GM18951 (cell line): ENCODE results near the gene TSHZ2.

Source experiments
- POLR2A ChIP-seq: IDR thresholded peaks from 4 replicates; pipeline ENCODE4 v1.6.1; 2011; ENCODE audit warnings: mild to moderate bottlenecking; ENCODE audit not compliant: insufficient read length, insufficient read depth; ENCODE audit errors: extremely low read depth
- in situ Hi-C: fragments of 300-500 bp; cut with MboI; formaldehyde crosslinking; loops from one replicate; pipeline ENCODE4 v1.12.0; 2022; ENCODE audit warnings: low sequenced_read_pairs, mixed read lengths, inconsistent platforms; ENCODE audit not compliant: unreplicated experiment

The TSHZ2 gene

DNA sequence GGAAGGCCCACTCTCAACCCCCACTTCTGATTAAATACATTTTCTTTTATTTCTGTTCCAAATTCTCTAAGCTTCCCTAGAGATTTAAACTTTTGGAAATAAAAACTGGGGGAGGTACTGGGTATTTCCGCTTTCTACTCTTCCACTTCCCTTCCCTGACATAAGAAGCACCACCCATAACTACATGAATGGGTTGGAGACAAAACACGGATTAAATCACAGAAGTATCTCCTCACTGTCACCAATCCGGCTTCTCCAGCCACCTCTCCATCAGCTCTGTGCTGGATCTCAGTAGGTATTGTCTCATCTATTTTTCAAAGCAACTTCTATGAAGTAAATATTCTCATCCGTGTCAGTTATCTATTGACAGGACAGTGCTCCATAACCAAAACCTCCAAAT lies 150.7 kb downstream of the TSHZ2 start:
- in situ Hi-C loops: no loop called here
- no peak for TF ChIP-seq POLR2A

DNA sequence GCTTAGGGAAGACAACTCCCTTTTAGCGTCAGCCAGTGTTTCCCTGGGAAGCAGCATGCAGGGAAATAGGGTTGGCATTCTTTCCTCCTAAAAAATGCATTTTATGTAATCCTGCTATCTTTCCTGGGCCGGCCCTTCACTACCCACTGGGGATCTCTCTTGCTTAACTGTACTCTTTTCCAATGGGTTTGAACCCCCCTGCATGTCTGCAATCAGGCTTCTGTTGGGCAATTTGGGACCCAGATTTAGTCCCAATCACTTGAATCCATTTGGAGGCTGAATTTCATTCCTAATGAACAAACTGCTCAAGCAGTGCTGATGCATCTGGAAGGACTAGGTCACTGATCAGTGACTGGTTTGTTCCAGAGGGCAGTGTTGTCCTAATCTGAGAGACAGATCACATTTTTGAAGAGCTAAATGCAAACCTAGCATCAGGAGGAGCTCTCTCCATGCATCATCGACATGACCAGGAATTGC lies 152.0 kb downstream of the TSHZ2 start:
- in situ Hi-C loops: no loop called here
- TF ChIP-seq POLR2A: no peak

DNA sequence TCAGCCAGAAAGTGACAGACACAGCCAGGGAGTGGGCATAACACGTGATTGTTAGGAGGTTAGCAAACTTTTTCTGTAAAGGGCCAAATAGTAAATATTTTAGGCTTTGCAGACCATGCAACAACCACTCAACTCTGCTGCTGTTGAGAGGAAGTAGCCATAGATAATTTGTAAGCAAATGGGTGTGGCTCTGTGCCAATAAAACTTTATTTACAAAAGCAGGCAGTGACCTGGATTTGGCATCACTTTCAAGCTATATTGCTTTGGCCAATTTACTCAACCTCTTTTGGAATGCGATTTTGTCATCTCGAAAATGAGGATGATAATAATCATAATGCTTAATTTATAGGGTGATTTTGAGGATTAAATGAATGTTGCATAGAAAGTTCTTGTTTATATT lies 152.6 kb downstream of the TSHZ2 start:
- no peak for TF ChIP-seq POLR2A
- in situ Hi-C loops: no loop called here

DNA sequence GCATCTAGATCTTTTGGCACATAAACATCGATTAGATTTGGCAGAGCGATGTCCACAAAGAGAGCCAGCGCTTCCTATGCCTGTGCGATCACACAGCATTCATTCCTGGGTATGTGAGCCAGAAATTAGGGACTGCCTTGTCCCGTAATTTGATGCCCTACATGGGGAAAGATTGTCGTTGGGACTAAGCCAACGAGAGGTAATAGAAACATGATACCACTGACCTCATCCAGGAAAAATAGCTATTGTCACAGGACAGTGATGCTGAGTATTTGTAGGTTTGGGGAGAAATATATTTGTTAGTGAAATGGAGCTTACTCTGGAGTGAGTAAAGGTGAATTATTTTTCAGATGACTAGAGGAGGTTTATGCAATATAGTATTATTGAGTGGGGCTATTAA lies 154.0 kb downstream of the TSHZ2 start:
- no peak for TF ChIP-seq POLR2A
- in situ Hi-C loops: no loop called here

DNA sequence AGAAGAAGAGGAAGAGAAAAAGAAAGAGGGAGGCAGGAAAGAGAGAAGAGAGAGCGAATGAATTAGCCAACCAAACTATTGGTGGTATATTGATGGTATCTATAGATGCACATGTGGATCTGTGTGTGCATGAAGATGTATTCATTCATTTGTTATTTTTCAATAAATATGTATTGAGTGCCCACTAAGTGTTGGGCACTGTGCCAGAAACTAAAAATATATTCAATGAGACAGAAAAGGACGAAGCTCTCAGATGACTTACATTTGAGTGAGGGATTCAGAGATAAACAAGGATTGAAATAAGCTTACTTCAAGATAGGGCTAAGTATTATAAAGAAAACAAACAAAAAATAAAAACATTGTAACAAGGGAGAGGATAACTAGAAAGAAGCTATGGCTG lies 154.9 kb downstream of the TSHZ2 start:
- TF ChIP-seq POLR2A: no peak
- in situ Hi-C loops: no loop called here

DNA sequence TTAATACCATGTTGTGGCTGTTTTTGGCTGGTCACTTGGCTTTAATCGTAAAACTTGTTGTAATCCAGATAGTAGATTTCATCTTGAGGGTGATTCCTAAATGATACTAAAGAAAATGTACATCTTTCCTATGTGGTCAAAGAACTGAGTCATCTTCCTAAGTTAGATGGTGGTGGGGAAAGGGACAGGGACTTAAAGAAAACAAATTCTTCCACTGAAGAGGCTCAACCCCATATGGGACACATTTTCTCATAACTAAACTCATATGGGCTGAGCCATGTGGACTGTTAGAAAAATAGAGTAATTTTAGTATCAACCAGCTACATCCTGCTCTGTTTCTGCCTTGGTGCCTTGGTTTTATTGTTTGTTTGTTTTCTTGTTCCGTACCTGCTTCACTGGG lies 155.8 kb downstream of the TSHZ2 start:
- in situ Hi-C loops: no loop called here
- no peak for TF ChIP-seq POLR2A

DNA sequence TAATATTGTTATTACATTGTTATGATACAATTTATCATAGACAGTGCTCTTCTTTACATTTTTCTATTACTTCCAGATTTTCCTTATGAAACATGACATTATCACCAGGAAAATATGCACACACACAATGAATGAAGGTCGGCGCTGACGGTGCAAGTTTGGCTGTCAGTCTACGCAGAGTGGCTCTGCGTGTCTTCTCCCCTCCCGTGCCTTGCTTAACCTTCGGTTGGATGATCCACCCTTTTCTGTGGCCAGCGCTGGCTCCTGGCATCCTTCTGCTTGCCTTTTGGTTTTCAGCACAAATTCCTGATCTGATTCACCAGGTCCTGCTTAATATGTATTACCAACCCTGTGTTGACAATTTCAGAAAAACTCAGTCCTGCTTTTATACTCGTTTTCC lies 157.4 kb downstream of the TSHZ2 start:
- in situ Hi-C loops: no loop called here
- no peak for TF ChIP-seq POLR2A

DNA sequence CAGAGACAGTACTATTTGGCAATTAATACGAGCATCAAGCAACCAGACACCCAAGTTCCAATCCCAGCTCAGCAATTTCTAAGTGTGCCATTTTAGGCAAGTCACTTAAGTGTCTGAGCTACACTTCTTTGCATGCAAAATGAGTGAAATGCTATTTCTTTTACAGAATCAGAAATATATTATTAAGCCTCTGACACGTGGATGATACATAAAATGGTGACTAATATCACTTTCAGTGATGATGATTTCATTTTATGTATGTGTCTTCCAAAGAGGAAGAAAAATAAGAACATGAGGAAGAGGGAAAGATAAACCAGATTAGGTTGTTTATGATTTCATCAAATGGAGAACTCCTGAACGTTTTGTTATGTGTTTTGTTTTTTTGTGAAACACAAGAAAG lies 158.6 kb downstream of the TSHZ2 start:
- in situ Hi-C loops: no loop called here
- no peak for TF ChIP-seq POLR2A

DNA sequence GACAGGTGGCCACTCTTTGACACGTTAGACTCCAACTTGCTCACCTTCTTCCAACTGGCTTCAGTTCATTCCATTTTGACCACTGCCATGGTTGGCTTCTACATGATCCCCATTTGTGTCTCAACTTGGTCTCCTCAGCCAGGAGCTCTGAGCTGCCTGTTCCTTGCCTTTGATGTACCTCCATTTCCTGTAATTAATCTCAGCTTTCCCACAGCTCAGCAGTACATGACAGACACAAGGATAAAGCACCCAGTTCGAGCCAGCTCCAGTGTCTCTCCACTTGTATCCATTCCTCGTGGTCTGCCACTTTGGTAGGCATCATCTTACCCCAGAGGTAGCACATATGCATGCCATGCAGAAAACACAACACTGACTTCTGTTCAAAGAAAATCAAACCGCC lies 161.0 kb downstream of the TSHZ2 start:
- TF ChIP-seq POLR2A: no peak
- in situ Hi-C loops: no loop called here

DNA sequence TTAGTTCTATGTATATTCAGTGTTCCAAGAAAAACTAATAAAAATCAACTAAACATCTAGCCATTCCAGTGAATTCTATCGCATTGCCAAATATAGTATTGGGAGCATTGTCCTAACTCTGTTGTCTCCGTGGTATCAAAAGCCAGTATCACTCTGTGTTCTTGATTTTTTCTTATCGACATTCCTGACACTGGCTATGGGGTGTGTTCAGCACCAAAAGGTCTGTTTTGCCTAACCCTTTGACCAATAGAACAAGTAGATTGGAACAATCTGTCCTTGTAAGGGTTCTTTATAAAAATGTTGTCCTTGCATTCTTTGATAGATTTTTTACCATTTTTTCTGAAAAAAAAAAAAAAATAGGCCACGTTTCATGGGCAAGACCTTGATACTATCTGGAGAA lies 161.5 kb downstream of the TSHZ2 start:
- in situ Hi-C loops: no loop called here
- no peak for TF ChIP-seq POLR2A

DNA sequence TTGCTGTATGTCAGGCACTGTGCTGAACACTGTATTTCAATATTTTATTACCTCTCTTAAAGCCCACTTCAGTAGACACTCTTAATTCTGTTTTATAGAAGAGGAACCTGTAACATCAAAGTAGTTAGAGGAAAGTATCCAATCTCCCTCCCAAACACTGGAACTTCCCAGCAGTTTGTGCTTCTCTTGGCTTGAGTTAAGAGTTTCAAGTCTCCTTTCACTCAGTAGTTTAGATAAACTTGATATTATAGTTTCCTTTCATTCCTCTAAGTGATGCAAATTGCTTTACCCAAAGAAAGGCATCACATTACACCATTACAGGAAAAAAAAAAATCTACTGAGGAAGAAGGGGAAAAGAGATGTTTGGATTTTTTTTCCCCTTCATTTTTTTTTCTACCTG lies 164.3 kb downstream of the TSHZ2 start:
- no peak for TF ChIP-seq POLR2A
- in situ Hi-C loops: no loop called here

DNA sequence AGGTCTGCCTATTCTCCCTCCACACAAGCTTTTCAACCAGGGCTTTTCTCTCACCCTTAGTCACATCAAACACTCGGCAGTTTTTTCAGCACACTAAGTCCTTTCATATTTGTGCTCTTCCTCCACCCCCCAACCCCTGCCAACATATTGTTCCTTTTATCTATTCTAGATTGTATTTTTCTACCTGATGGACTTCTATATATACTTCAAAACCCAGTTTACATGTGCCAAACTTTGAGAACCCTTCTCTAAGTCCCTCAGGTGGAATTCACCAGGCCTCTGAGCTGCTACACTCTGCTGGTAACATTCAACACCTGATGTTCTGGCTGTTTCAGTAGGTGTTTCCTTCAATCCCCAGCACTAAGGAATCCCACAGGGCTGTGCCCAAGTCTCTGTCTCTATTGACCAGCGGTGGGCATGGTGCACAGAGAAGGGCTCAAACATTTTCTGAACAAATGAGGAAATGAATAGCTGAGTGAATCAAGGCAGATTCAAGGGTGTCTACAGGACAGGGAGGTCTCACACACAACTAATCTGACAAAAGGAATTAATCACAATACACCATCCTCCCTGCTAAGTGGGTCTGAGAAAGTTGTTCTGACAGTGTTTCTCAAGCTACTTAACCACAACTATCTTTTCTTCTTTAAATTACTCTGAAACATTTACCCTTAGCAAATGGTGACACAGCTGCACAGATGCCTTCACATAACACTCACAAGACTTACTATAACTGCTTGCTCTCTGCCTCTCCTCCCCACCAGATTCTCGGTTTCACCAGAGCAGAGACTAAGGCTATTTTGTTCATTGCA lies 166.5 kb downstream of the TSHZ2 start:
- TF ChIP-seq POLR2A: no peak
- in situ Hi-C loops: no loop called here

DNA sequence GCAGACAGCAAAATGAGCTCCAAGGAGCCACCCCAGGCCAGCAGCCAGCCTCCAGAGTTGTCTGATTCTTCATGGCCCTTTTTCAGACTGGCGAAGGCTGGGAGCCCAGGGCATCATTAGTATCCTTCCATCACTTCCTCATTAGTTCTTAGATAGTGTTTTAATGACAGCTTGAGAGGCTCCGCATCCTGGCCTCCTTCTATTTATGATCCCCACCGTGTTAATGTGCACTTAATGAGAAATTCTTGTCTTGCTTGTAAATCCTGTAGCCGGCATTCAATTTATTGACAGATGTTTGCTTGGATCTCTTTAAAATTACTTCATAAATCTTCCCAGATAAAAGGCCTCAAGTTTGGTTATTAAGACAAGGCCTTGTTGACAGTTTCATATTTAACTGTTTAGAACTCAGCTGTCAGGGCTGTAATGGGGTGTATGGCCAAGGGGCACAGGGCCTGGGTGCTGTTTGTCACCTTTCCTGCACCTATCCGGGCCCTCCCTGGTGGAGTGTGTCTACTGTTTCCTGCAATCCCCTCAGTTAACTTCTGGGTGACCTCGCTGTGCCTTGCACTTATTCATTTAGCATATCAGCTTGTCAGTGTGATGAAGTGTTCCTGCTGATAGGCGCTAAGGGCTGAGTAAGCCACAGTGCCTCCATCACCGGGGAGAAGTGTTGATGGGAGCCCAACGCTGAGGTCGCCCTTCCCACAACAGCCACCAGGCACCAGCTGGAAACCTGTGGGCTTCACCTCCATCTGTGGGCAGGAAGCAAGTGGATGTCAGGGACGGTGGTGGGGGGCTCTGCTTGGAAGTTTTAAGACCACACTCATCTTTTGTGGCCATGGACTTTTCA lies 169.3 kb downstream of the TSHZ2 start:
- TF ChIP-seq POLR2A: no peak
- in situ Hi-C loops: no loop called here

DNA sequence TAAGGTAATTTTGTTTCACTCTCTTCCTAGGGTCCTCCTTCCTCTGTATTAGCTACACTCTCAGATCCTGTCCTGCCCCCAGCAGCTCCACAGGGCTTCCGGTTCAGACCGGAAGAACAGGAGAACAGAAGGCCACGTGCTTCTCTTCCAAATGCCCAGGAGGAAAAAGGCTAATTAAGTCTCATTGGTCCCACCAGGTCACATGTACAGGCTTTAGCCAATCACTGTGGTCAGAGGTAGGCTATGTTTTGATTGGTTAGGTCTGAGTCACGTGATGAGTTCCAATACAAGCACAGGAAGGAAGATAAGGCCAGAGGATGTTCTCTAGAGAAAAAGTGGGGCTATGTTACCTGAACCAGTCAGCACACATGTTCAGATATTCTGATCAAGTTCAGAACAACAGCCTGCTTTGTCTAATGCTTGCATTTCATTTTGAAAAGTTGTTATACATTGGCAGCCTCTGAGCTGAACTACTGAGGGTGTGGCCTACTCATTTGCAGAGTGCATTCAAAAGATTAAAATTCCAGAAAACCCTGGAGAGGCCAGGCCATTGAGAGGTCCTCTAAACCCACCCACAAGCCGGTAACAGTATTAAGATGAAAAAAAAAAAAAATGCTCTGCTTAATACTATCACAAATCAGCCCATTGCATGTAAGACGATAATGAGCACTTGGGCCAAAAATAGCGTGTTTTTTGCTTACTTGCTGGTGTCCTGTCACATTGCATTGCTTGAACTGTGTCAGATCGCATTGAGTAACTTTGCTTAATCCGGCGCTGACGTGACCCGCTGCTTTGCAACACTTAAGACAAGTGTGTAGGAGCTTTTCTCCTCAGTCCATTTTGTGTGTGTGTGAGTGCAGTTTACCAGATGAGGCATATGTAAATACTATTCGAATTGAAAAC lies 170.3 kb downstream of the TSHZ2 start:
- in situ Hi-C loops: no loop called here
- TF ChIP-seq POLR2A: no peak
